GM23338 (cell line): ENCODE data around the gene VPS50. TPM values are rescaled to one million over a fixed set of nuclear protein-coding genes. Genes with fewer than 3 reads are reported as not detected.
A peak's percentile ranks its signal among the peaks of the same experiment; 100 is the strongest.

ENCODE experiments used
- ATAC-seq: fragments of 200-7000 bp; cut with Tn5 transposase; 3 replicates; pipeline ENCODE4 v1.9.1; 2020
- DNase-seq: peaks from one replicate; pipeline ENCODE4 v3.0.0-alpha.2; 2015; ENCODE audit warnings: low spot score
- H2AFZ ChIP-seq: fragments of 200-600 bp; sonication (generic); 2 replicates; pipeline ENCODE4 v1.8.0; 2016; ENCODE audit warnings: antibody characterized with exemption, mild to moderate bottlenecking, moderate library complexity
- H3F3A ChIP-seq: fragments of 200-600 bp; sonication (generic); replicated peaks from 2 replicates; pipeline ENCODE4 v1.8.0; 2017; ENCODE audit warnings: antibody characterized with exemption, mixed run types, low read depth
- H3K27ac ChIP-seq: fragments of 200-600 bp; sonication (generic); 2 replicates; pipeline ENCODE4 v1.6.1; 2016; ENCODE audit warnings: low read depth
- H3K27me3 ChIP-seq: fragments of 200-600 bp; sonication (generic); 2 replicates; pipeline ENCODE4 v1.8.0; 2016; ENCODE audit warnings: mild to moderate bottlenecking, mixed run types, moderate library complexity; ENCODE audit not compliant: insufficient read depth
- H3K36me3 ChIP-seq: fragments of 200-600 bp; sonication (generic); 2 replicates; pipeline ENCODE4 v1.8.0; 2016; ENCODE audit warnings: mild to moderate bottlenecking; ENCODE audit not compliant: insufficient read depth
- H3K4me1 ChIP-seq: fragments of 200-600 bp; sonication (generic); 2 replicates; pipeline ENCODE4 v1.8.0; 2016; ENCODE audit warnings: mild to moderate bottlenecking, moderate library complexity; ENCODE audit not compliant: insufficient read depth
- H3K4me2 ChIP-seq: fragments of 200-600 bp; sonication (generic); 2 replicates; pipeline ENCODE4 v1.7.1; 2017; ENCODE audit warnings: mixed run types
- H3K4me3 ChIP-seq: fragments of 200-600 bp; sonication (generic); 2 replicates; pipeline ENCODE4 v1.6.1; 2016; ENCODE audit warnings: mixed run types
- H3K79me2 ChIP-seq: fragments of 200-600 bp; sonication (generic); replicated peaks from 2 replicates; pipeline ENCODE4 v1.8.0; 2017; ENCODE audit warnings: mild to moderate bottlenecking; ENCODE audit not compliant: insufficient read depth
- H3K9me2 ChIP-seq: fragments of 200-600 bp; sonication (generic); 2 replicates; pipeline ENCODE4 v1.8.0; 2017; ENCODE audit not compliant: insufficient read depth
- H4K20me1 ChIP-seq: fragments of 200-600 bp; sonication (generic); replicated peaks from 2 replicates; pipeline ENCODE4 v1.8.0; 2017; ENCODE audit warnings: mild to moderate bottlenecking; ENCODE audit not compliant: insufficient read depth
- H3K27ac Mint-ChIP-seq: 2 replicates; pipeline ENCODE4 v1.8.0; 2020; ENCODE audit warnings: inconsistent platforms, mild to moderate bottlenecking, moderate library complexity, mixed read lengths
- H3K27me3 Mint-ChIP-seq: 3 replicates; pipeline ENCODE4 v1.8.0; 2022; ENCODE audit warnings: low read depth, mild to moderate bottlenecking, moderate library complexity, mixed read lengths, inconsistent platforms; ENCODE audit not compliant: insufficient read depth, poor library complexity
- H3K36me3 Mint-ChIP-seq: 3 replicates; pipeline ENCODE4 v1.8.0; 2021; ENCODE audit warnings: low read depth, mild to moderate bottlenecking, inconsistent platforms, moderate library complexity, mixed read lengths
- H3K4me1 Mint-ChIP-seq: 3 replicates; pipeline ENCODE4 v1.8.0; 2020; ENCODE audit warnings: mild to moderate bottlenecking, inconsistent platforms, mixed read lengths
- H3K4me3 Mint-ChIP-seq: 3 replicates; pipeline ENCODE4 v1.8.0; 2021; ENCODE audit warnings: moderate library complexity, mild to moderate bottlenecking, inconsistent platforms, mixed read lengths
- H3K9me3 Mint-ChIP-seq: 3 replicates; pipeline ENCODE4 v1.8.0; 2020; ENCODE audit warnings: moderate library complexity, mild to moderate bottlenecking, inconsistent platforms, mixed read lengths
- CTCF ChIP-seq, 2 experiments: fragments of 200-600 bp in 1 of 2; sonication (generic) in 1 of 2; conservative IDR thresholded peaks; 2 replicates each; pipeline versions ENCODE4 v1.5.1 to v1.6.1; 2016 to 2017; ENCODE audit warnings: antibody characterized with exemption in 2 of 2, low read depth in 2 of 2, mild to moderate bottlenecking in 2 of 2, moderate library complexity in 1 of 2
- EZH2 ChIP-seq: fragments of 200-600 bp; sonication (generic); IDR thresholded peaks from one replicate; pipeline ENCODE4 v1.8.0; 2017; ENCODE audit warnings: antibody characterized with exemption, mild to moderate bottlenecking, low read depth; ENCODE audit not compliant: unreplicated experiment
- JUNB ChIP-seq: IDR thresholded peaks from one replicate; pipeline ENCODE4 v1.6.1; 2016; ENCODE audit warnings: antibody characterized with exemption; ENCODE audit not compliant: unreplicated experiment
- NANOG ChIP-seq: IDR thresholded peaks from 2 replicates; pipeline ENCODE4 v1.6.1; 2016; ENCODE audit warnings: antibody characterized with exemption, borderline replicate concordance
- POLR2AphosphoS5 ChIP-seq: IDR thresholded peaks from 2 replicates; pipeline ENCODE4 v1.6.1; 2016; ENCODE audit warnings: antibody characterized with exemption, low read depth
- REST ChIP-seq: IDR thresholded peaks from one replicate; pipeline ENCODE4 v1.6.1; 2018; ENCODE audit warnings: antibody characterized with exemption; ENCODE audit not compliant: unreplicated experiment
- STAT1 ChIP-seq: IDR thresholded peaks from one replicate; pipeline ENCODE4 v1.6.1; 2016; ENCODE audit warnings: antibody characterized with exemption; ENCODE audit not compliant: unreplicated experiment
- ZNF114 ChIP-seq: fragments of 250-450 bp; sonication (Bioruptor Pico); IDR thresholded peaks from 2 replicates; pipeline ENCODE4 v1.5.0; 2020; ENCODE audit warnings: mild to moderate bottlenecking, moderate library complexity
- ZNF331 ChIP-seq: fragments of 250-450 bp; sonication (Bioruptor Pico); IDR thresholded peaks from 2 replicates; pipeline ENCODE4 v1.5.0; 2020; ENCODE audit warnings: low read depth, mild to moderate bottlenecking, moderate library complexity
- ZNF462 ChIP-seq: fragments of 250-450 bp; sonication (Bioruptor Pico); IDR thresholded peaks from 2 replicates; pipeline ENCODE4 v1.5.0; 2020; ENCODE audit warnings: mild to moderate bottlenecking, moderate library complexity
- polyA plus RNA-seq: library from polyadenylated mRNA; unstranded; fragments of >200 nt; fragmentation: Nextera tagmentation; extraction: Ambion mirVana; gene quantifications from 2 replicates; pipeline ENCODE4 v1.2.1, GENCODE V29; 2016
- total RNA-seq: library from RNA; depleted of rRNA; stranded (reverse); fragments of >200 nt; shearing (Covaris generic); gene quantifications from 2 replicates; pipeline ENCODE4 v1.2.3, GENCODE V29; 2014
- TF ChIP-seq, protein P1 (sequence below): IDR thresholded peaks from 2 replicates; pipeline ENCODE4 v1.6.1; 2016; ENCODE audit warnings: antibody characterized with exemption

VPS50 gene
- total and polyA plus RNA-seq, 2 experiments from 2014 or later = 4.3 to 12.3 TPM

DNA sequence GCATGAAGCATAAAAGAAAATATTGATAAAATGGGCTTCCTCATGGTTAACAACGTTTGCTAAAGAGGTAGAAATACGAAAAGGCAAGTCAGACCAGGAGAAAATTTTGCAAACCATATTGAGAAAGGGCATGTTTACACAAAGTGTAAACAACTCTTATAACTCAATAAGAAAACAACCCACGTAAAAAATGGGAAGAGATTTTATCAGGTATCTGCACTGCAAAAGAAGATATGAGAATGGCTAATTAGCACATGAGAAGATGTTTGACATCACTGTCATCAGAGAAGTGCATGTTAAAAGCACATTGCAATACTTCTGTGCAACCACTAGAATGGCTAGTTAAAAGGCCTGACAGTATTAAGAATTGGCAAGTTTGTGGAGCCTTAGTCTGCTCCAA lies 99.5 kb downstream of the VPS50 start:
- no peaks in the 10 kb centered on the region for H3K4me1 ChIP-seq
- H3K4me1 Mint-ChIP-seq = no peaks in the 10 kb centered on the region
- ATAC-seq (no peak), DNase-seq (peak; percentile 18)
- no peaks in the 10 kb centered on the region for H3K9me3 Mint-ChIP-seq
- no peaks in the 10 kb centered on the region for H3K27me3 Mint-ChIP-seq
- no peaks in the 10 kb centered on the region for H3K79me2 ChIP-seq
- H3K36me3 ChIP-seq = no peaks in the 10 kb centered on the region
- H4K20me1 ChIP-seq = no peaks in the 10 kb centered on the region
- H3K4me3 Mint-ChIP-seq = no peak overlapping the region
- no peaks in the 10 kb centered on the region for H3K9me2 ChIP-seq
- no peaks in the 10 kb centered on the region for H3K27me3 ChIP-seq
- H2AFZ ChIP-seq = no peak overlapping the region
- TF ChIP-seq CTCF (conservative IDR thresholded peaks at IDR 0.05; ENCODE audit: low read depth in 2 of 2) (no peak), NANOG (no peak), ZNF462 (CRISPR knock-in tag) (no peak), POLR2AphosphoS5 (no peak), STAT1 (no peak), ZNF331 (no peak), JUNB (no peak), REST (no peak), EZH2 (no peak), ZNF114 (CRISPR knock-in tag) (no peak)
- TF ChIP-seq, protein P1, sequence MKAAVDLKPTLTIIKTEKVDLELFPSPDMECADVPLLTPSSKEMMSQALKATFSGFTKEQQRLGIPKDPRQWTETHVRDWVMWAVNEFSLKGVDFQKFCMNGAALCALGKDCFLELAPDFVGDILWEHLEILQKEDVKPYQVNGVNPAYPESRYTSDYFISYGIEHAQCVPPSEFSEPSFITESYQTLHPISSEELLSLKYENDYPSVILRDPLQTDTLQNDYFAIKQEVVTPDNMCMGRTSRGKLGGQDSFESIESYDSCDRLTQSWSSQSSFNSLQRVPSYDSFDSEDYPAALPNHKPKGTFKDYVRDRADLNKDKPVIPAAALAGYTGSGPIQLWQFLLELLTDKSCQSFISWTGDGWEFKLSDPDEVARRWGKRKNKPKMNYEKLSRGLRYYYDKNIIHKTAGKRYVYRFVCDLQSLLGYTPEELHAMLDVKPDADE = no peak
- H3F3A ChIP-seq = no peaks in the 10 kb centered on the region
- H3K36me3 Mint-ChIP-seq = no peaks in the 10 kb centered on the region
- H3K27ac Mint-ChIP-seq = no peak overlapping the region
- H3K4me3 ChIP-seq = no peak overlapping the region
- H3K27ac ChIP-seq = no peak overlapping the region
- no peak overlapping the region for H3K4me2 ChIP-seq
